WERI-Rb-1 (cell line): Measurements from ENCODE around the gene RYK.

Experiments
- DNase-seq: peaks from one replicate; pipeline ENCODE4 v3.0.0-alpha.2; 2020
- H3K27ac ChIP-seq: fragments of 250-450 bp; sonication (Bioruptor Pico); 2 replicates; pipeline ENCODE4 v1.5.1; 2020; ENCODE audit warnings: mild to moderate bottlenecking, moderate library complexity
- H3K27me3 ChIP-seq: fragments of 250-450 bp; sonication (Bioruptor Pico); 2 replicates; pipeline ENCODE4 v1.5.1; 2021; ENCODE audit warnings: mild to moderate bottlenecking, low read depth, moderate library complexity; ENCODE audit not compliant: insufficient read depth, severe bottlenecking
- H3K36me3 ChIP-seq: fragments of 250-450 bp; sonication (Bioruptor Pico); 2 replicates; pipeline ENCODE4 v1.5.1; 2020; ENCODE audit warnings: mild to moderate bottlenecking, moderate library complexity
- H3K4me3 ChIP-seq: 2 replicates; pipeline ENCODE4 v1.5.1; 2011; ENCODE audit warnings: low read depth, mild to moderate bottlenecking, control low read depth, low read length
- H3K9me3 ChIP-seq: fragments of 250-450 bp; sonication (Bioruptor Pico); 2 replicates; pipeline ENCODE4 v1.5.1; 2021; ENCODE audit warnings: mild to moderate bottlenecking, moderate library complexity; ENCODE audit not compliant: severe bottlenecking
- CTCF ChIP-seq: IDR thresholded peaks from 2 replicates; pipeline ENCODE4 v1.5.1; 2011; ENCODE audit warnings: low read depth, mild to moderate bottlenecking, control low read depth, inconsistent platforms, low read length

Gene RYK

GRCh38 chr3:134143828-134144401 lies 106.7 kb downstream of the RYK start:
- no peak for DNase-seq

DNA sequence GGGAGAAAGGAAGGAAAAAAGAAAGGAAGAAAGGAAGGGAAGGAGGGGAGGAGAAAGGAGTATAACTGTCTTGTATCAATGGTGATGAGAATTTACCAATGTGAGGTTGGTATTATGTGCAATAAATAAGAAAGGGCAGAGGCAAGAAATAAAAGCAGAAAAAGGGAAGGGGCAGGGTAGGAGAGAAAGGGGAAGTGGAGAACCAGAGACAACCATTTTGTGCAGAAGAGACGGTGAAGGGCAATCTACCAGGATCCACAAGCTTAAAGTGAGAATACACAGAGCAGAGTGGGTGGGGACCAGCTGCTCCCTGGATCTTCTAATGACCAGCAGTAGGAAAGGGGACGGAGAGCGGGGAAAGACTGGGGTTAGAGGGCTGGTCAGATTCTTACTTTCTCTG lies 114.1 kb downstream of the RYK start:
- DNase-seq: no peak
- Histone ChIP-seq H3K4me3 (no peak overlapping the region), H3K9me3 (no peaks in the 10 kb centered on the region), H3K36me3 (no peaks in the 10 kb centered on the region), H3K27ac (no peak overlapping the region), H3K27me3 (no peaks in the 10 kb centered on the region)
- TF ChIP-seq CTCF: no peak

More at GRCh38 chr3:134143828-134144401, 106.7 kb downstream of the RYK start:
- no peaks in the 10 kb centered on the region for H3K27me3 ChIP-seq
- no peak overlapping the region for H3K27ac ChIP-seq
- no peak overlapping the region for H3K4me3 ChIP-seq
- no peaks in the 10 kb centered on the region for H3K36me3 ChIP-seq
- TF ChIP-seq CTCF: no peak
- H3K9me3 ChIP-seq: no peaks in the 10 kb centered on the region

GRCh38 chr3:134134698-134135415 lies 115.8 kb downstream of the RYK start:
- no peak overlapping the region for H3K27ac ChIP-seq
- TF ChIP-seq CTCF: no peak
- no peaks in the 10 kb centered on the region for H3K36me3 ChIP-seq
- H3K4me3 ChIP-seq: no peak overlapping the region
- no peaks in the 10 kb centered on the region for H3K27me3 ChIP-seq
- no peaks in the 10 kb centered on the region for H3K9me3 ChIP-seq
- no peak for DNase-seq

DNA sequence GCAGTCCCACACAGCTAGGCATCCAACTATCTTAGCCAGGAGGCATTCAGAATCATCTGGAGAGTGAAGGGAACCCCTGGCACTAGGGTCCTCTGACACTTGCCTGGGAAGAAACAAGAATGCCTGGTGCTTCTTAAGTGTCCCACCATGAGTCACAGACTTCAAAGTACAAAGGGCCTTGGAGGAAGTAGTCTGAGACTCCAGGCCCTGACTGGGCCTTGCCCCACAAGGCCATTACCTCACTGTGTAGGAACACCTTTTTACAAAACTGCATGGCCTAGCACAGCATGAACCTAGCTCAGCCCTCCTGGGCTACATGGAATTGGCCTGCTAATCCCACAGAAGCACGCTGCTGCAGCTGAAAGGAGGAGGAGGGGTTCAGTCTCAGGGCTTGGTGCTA lies 116.4 kb downstream of the RYK start:
- no peak overlapping the region for H3K4me3 ChIP-seq
- H3K27ac ChIP-seq: no peak overlapping the region
- no peak for DNase-seq
- no peaks in the 10 kb centered on the region for H3K9me3 ChIP-seq
- no peak for TF ChIP-seq CTCF
- no peaks in the 10 kb centered on the region for H3K36me3 ChIP-seq
- no peaks in the 10 kb centered on the region for H3K27me3 ChIP-seq

DNA sequence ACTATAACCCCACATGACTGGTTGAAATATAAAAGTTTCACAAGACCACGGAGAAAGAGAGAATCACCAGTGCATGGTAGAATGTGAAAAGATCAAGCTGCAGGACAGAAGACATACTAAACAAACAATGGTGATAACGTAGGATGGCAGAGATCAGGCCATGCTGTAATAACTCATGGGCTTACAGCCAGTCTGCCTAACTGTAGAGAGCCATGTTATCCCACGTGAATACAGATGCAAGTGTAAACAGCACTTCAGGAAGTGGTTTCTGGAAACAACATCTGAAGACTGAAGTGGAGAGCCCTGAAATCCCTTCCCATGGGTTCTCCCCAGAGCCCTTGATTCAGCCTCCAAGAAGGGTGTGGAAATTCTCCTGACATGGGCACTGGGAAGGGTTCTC lies 117.7 kb downstream of the RYK start:
- Histone ChIP-seq H3K27me3 (no peaks in the 10 kb centered on the region), H3K36me3 (no peaks in the 10 kb centered on the region), H3K4me3 (no peak overlapping the region), H3K9me3 (no peaks in the 10 kb centered on the region), H3K27ac (no peak overlapping the region)
- no peak for TF ChIP-seq CTCF
- DNase-seq: no peak
